H1 (cell line): Measurements from ENCODE around the gene DIP2C. TPM values are rescaled to one million over a fixed set of nuclear protein-coding genes. Genes with fewer than 3 reads are reported as not detected.

Source experiments
- CTCF ChIA-PET: fragments of 300-600 bp; sonication (Branson Sonifier 250); formaldehyde crosslinking; loops from one replicate; lab custom pipeline; 2021; ENCODE audit not compliant: partially characterized antibody; lab: Charles Lee
- POLR2A ChIA-PET: fragments of 300-600 bp; sonication (Branson Sonifier 250); formaldehyde crosslinking; loops from one replicate; lab custom pipeline; 2021; ENCODE audit warnings: inconsistent platforms; ENCODE audit not compliant: partially characterized antibody; lab: Charles Lee
- DNase-seq, 2 experiments: peaks; one replicate each; pipeline versions ENCODE4 v3.0.0 to v3.0.0-alpha.2; 2010 to 2022; ENCODE audit warnings: low spot score in 2 of 2, low read depth in 1 of 2, mixed read lengths in 1 of 2
- FAIRE-seq: peaks from 2 replicates; lab custom pipeline; 2011; peaks lifted over from hg19 to GRCh38; lab: Jason Lieb, UNC
- H2AFZ ChIP-seq: 2 replicates; pipeline ENCODE4 v1.8.1; 2012; ENCODE audit warnings: low read length, inconsistent platforms
- H2AK5ac ChIP-seq: 2 replicates; pipeline ENCODE4 v1.6.1; 2013; ENCODE audit warnings: low read depth, low read length
- H2BK120ac ChIP-seq: replicated peaks from 2 replicates; pipeline ENCODE3; 2013; ENCODE audit warnings: low read depth, low read length, inconsistent platforms
- H2BK12ac ChIP-seq: 2 replicates; pipeline ENCODE4 v1.6.1; 2013; ENCODE audit warnings: low read depth, low read length
- H2BK15ac ChIP-seq: 2 replicates; pipeline ENCODE4 v1.6.1; 2013; ENCODE audit warnings: low read length
- H2BK20ac ChIP-seq: 2 replicates; pipeline ENCODE4 v1.6.1; 2013; ENCODE audit warnings: low read length
- H2BK5ac ChIP-seq: 2 replicates; pipeline ENCODE4 v1.6.1; 2013; ENCODE audit warnings: low read depth, low read length
- H3K14ac ChIP-seq: 2 replicates; pipeline ENCODE4 v1.6.1; 2013; ENCODE audit warnings: inconsistent platforms; ENCODE audit not compliant: insufficient read length
- H3K18ac ChIP-seq: 2 replicates; pipeline ENCODE4 v1.6.1; 2013; ENCODE audit warnings: low read length; ENCODE audit errors: extremely low read depth
- H3K23ac ChIP-seq: 2 replicates; pipeline ENCODE4 v1.6.1; 2013; ENCODE audit warnings: inconsistent platforms; ENCODE audit not compliant: insufficient read length
- H3K23me2 ChIP-seq: 2 replicates; pipeline ENCODE4 v1.6.1; 2013; ENCODE audit warnings: low read depth, low read length
- H3K27ac ChIP-seq: 2 replicates; pipeline ENCODE4 v1.6.1; 2011; ENCODE audit warnings: low read depth, low read length, inconsistent platforms
- H3K27me3 ChIP-seq, 4 experiments: replicated peaks in 1 of 4; 1 replicate in 1 of 4; 2 replicates in 3 of 4; pipeline versions ENCODE4 v1.6.1 to v1.8.1; 2011 to 2013; ENCODE audit warnings: low read length in 3 of 4, mild to moderate bottlenecking in 3 of 4, inconsistent platforms in 2 of 4, mixed read lengths in 2 of 4, moderate library complexity in 1 of 4; ENCODE audit not compliant: control insufficient read depth in 3 of 4, insufficient read depth in 3 of 4; ENCODE audit errors: extremely low read depth in 1 of 4
- H3K36me3 ChIP-seq, 4 experiments: 2 replicates each; pipeline versions ENCODE4 v1.6.1 to v1.8.1; 2011 to 2013; ENCODE audit warnings: mild to moderate bottlenecking in 4 of 4, low read length in 3 of 4, moderate library complexity in 2 of 4, control low read depth in 1 of 4, inconsistent platforms in 1 of 4; ENCODE audit not compliant: insufficient read depth in 4 of 4, control insufficient read depth in 2 of 4
- H3K4ac ChIP-seq: replicated peaks from 2 replicates; pipeline ENCODE3; 2013; ENCODE audit warnings: low read length, low read depth, mixed read lengths, inconsistent platforms; ENCODE audit not compliant: insufficient read length
- H3K4me1 ChIP-seq, 4 experiments: replicated peaks in 1 of 4; 1 replicate in 1 of 4; 2 replicates in 3 of 4; pipeline versions ENCODE4 v1.6.1 to v1.8.1; 2011 to 2013; ENCODE audit warnings: low read length in 3 of 4, inconsistent platforms in 2 of 4, mixed read lengths in 1 of 4; ENCODE audit not compliant: insufficient read depth in 4 of 4, control insufficient read depth in 3 of 4
- H3K4me2 ChIP-seq, 2 experiments: 2 replicates each; pipeline versions ENCODE4 v1.6.1 to v1.8.1; 2011 to 2013; ENCODE audit warnings: low read depth in 2 of 2, low read length in 2 of 2, control low read depth in 1 of 2, inconsistent platforms in 1 of 2, mild to moderate bottlenecking in 1 of 2; ENCODE audit not compliant: insufficient read depth in 1 of 2
- H3K4me3 ChIP-seq, 4 experiments: fragments of 200-600, 300-600 bp in 1 of 4; sonication (generic), shearing (Covaris generic), sonication (Bioruptor Twin) in 1 of 4; 2 replicates each; pipeline versions ENCODE4 v1.5.1 to v1.8.1; 2011 to 2016; ENCODE audit warnings: low read length in 4 of 4, low read depth in 3 of 4, control low read depth in 2 of 4, inconsistent platforms in 2 of 4, mild to moderate bottlenecking in 2 of 4, mixed read lengths in 1 of 4, moderate library complexity in 1 of 4; ENCODE audit not compliant: insufficient read depth in 2 of 4; ENCODE audit errors: extremely low read depth in 1 of 4
- H3K56ac ChIP-seq: replicated peaks from 2 replicates; pipeline ENCODE3; 2013; ENCODE audit warnings: low read depth, mild to moderate bottlenecking, mixed read lengths, low read length, inconsistent platforms; ENCODE audit not compliant: insufficient read length
- H3K79me1 ChIP-seq: 2 replicates; pipeline ENCODE4 v1.6.1; 2013; ENCODE audit warnings: low read depth, low read length, control low read depth
- H3K79me2 ChIP-seq, 2 experiments: 2 replicates each; pipeline versions ENCODE4 v1.6.1 to v1.8.1; 2012 to 2013; ENCODE audit warnings: low read length in 2 of 2, mild to moderate bottlenecking in 2 of 2, inconsistent platforms in 1 of 2; ENCODE audit not compliant: insufficient read depth in 2 of 2, control insufficient read depth in 1 of 2
- H3K9ac ChIP-seq, 4 experiments: replicated peaks in 1 of 4; 1 replicate in 1 of 4; 2 replicates in 3 of 4; pipeline versions ENCODE4 v1.6.1 to v1.8.1; 2011 to 2013; ENCODE audit warnings: low read depth in 3 of 4, low read length in 3 of 4, control low read depth in 2 of 4, mild to moderate bottlenecking in 2 of 4, moderate library complexity in 2 of 4, inconsistent platforms in 1 of 4; ENCODE audit errors: extremely low read depth in 1 of 4
- H3K9me3 ChIP-seq, 2 experiments: 2 replicates each; pipeline versions ENCODE4 v1.6.1 to v1.8.1; 2012 to 2013; ENCODE audit warnings: mild to moderate bottlenecking in 2 of 2, moderate library complexity in 2 of 2, control low read depth in 1 of 2, inconsistent platforms in 1 of 2, low read depth in 1 of 2, low read length in 1 of 2, mixed read lengths in 1 of 2; ENCODE audit not compliant: insufficient read depth in 2 of 2
- H4K20me1 ChIP-seq, 2 experiments: replicated peaks in 1 of 2; 2 replicates each; pipeline versions ENCODE3 to v1.8.1; 2011 to 2013; ENCODE audit warnings: inconsistent platforms in 2 of 2, low read length in 2 of 2, mild to moderate bottlenecking in 1 of 2; ENCODE audit not compliant: insufficient read depth in 2 of 2, control insufficient read depth in 1 of 2
- H4K5ac ChIP-seq: 2 replicates; pipeline ENCODE4 v1.6.1; 2013; ENCODE audit warnings: low read length, low read depth, mixed read lengths, inconsistent platforms; ENCODE audit not compliant: insufficient read length
- H4K8ac ChIP-seq: 2 replicates; pipeline ENCODE4 v1.8.0; 2013; ENCODE audit warnings: mild to moderate bottlenecking, moderate library complexity, low read length, inconsistent platforms; ENCODE audit not compliant: insufficient read depth; ENCODE audit errors: extremely low read depth
- H4K91ac ChIP-seq: replicated peaks from 2 replicates; pipeline ENCODE3; 2013; ENCODE audit warnings: low read length, mixed read lengths, inconsistent platforms; ENCODE audit not compliant: insufficient read length
- RNF2 ChIP-seq: fragments of 200-900, 300-1000 bp; sonication (generic); IDR thresholded peaks from 2 replicates; pipeline ENCODE4 v1.7.1; 2016; ENCODE audit warnings: borderline replicate concordance, low read depth, mild to moderate bottlenecking, antibody characterized with exemption, low read length; ENCODE audit not compliant: poor library complexity, severe bottlenecking; ENCODE audit errors: missing control alignments
- SP4 ChIP-seq: IDR thresholded peaks from 2 replicates; pipeline ENCODE4 v1.6.1; 2012; ENCODE audit warnings: low read length, inconsistent platforms
- WGBS, 2 experiments: shearing (Covaris generic) in 1 of 2; methylation state at CpG; one replicate each; pipeline versions ENCODE4 v1.1.6 to v1.1.7; 2013 to 2015; ENCODE audit warnings: low lambda C conversion rate in 2 of 2, mixed read lengths in 2 of 2, inconsistent platforms in 1 of 2, low coverage in 1 of 2, missing lambda C conversion rate in 1 of 2; ENCODE audit not compliant: insufficient replicate concordance in 2 of 2, insufficient coverage in 1 of 2, insufficient read length in 1 of 2; ENCODE audit errors: extremely low coverage in 1 of 2, missing lambda C conversion rate in 1 of 2; 5-methylcytosine and 5-hydroxymethylcytosine counted together
- polyA plus RNA-seq, 7 experiments: library from polyadenylated mRNA; depleted of rRNA in 3 of 7; stranded (reverse) in 5 of 7; unstranded in 2 of 7; fragments of >200 nt in 5 of 7; fragments of 200-250 nt in 2 of 7; gene quantifications; 1 replicate in 5 of 7; 2 replicates in 1 of 7; 4 replicates in 1 of 7; pipeline versions ENCODE4 v1.2.1 to v1.2.3, GENCODE V29; 2011 to 2013; ENCODE audit warnings: missing spikeins in 2 of 7, mixed read lengths in 2 of 7
- total RNA-seq: library from RNA; stranded (reverse); fragmentation: NEBNext Ultra II Directional; extraction: Animal tissue kit (Norgen Biotek cat#: 25700); gene quantifications from 2 replicates; pipeline ENCODE4 v1.2.1, GENCODE V29; 2021
- TF ChIP-seq, protein P1 (sequence below): IDR thresholded peaks from 2 replicates; pipeline ENCODE4 v1.6.1; 2012; ENCODE audit warnings: inconsistent platforms

The DIP2C gene
- total and polyA plus RNA-seq, 2 of the 8 experiments (the other 6 are each of a cell fraction or from before 2014, with no cell fraction given) = 3.8 to 9.3 TPM

DNA sequence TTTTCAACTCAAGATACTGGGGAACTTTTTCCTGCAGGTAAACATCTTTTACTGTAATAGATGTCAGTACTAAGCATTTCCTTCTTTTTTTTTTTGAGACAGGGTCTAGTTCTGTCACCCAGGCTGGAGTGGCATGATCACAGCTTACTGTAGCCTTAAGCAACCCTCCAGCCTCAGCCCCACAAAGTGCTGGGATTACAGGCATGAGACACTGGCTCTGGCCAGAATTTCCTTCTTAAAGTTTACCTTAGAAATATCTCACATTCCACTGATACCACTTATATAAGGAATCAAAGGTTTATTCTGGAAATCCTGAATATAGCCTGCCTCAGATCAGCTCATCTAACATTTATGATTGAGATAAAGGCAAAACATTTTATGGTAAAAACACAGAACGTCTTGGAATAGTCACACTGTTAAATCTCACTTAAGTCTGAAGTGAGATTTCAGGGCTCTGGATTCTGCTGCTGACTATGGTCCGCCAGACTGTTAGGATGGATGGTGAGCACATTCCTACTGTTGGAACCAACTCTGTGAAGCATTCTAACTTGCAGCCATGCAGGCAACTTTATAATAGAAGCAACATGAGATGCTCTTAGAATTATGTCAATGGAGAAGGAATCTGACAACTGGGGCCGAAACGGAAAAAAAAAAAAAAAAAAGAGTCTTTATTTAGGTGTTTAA is 402.3 kb downstream of the DIP2C start:
- Histone ChIP-seq H2BK120ac (no peak overlapping the region), H3K79me2 (no peaks in the 10 kb centered on the region), H3K4me3 (no peak overlapping the region), H2BK15ac (no peak overlapping the region), H2BK20ac (no peak overlapping the region), H3K56ac (no peak overlapping the region), H4K5ac (no peak overlapping the region), H2AFZ (no peak overlapping the region), H4K8ac (no peak overlapping the region), H3K27me3 (no peaks in the 10 kb centered on the region), H3K14ac (no peak overlapping the region), H3K4ac (no peak overlapping the region), H3K79me1 (no peaks in the 10 kb centered on the region), H3K36me3 (no peaks in the 10 kb centered on the region), H3K4me2 (no peak overlapping the region), H2BK12ac (no peak overlapping the region), H3K9ac (no peak overlapping the region), H2AK5ac (no peak overlapping the region), H3K18ac (no peak overlapping the region), H3K23ac (no peak overlapping the region), H4K91ac (no peak overlapping the region), H2BK5ac (no peak overlapping the region), H4K20me1 (peaks cover 0 to 3% of the 10 kb centered on the region in 2 experiments), H3K9me3 (no peaks in the 10 kb centered on the region), H3K27ac (no peak overlapping the region), H3K23me2 (no peaks in the 10 kb centered on the region), H3K4me1 (peaks cover 0 to 2% (median 0%) of the 10 kb centered on the region in 4 experiments; a peak in 1 of 7 replicates)
- FAIRE-seq (no peak), DNase-seq (no peak)
- POLR2A ChIA-PET = interaction anchor here (1.0 kb wide), 1 partner anchor 12 kb away, joined by 3 read pairs; no protein-coding TSS in a partner anchor
- CTCF ChIA-PET = interaction anchor here (0.6 to 2.6 kb wide), 5 partner anchors 17 to 397 kb away, joined by 3 to 10 read pairs (median 3); no protein-coding TSS in a partner anchor
- WGBS, 2 experiments = 74% methylated on average over 4 of the region's 4 CpGs; no CpG with 5 or more reads in 1 of the 2 experiments
- TF ChIP-seq SP4 (no peak), RNF2 (no peak)
- TF ChIP-seq, protein P1, sequence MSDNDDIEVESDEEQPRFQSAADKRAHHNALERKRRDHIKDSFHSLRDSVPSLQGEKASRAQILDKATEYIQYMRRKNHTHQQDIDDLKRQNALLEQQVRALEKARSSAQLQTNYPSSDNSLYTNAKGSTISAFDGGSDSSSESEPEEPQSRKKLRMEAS = no peak
